Prostate gland (tissue), 2 donors: ENCODE data around the gene KITLG.

Experiments
- CTCF ChIP-seq, 4 experiments: fragments of 200-600 bp in 2 of 4; fragments of 450-650 bp in 2 of 4; sonication (generic) in 2 of 4; IDR thresholded peaks; 1 replicate in 3 of 4; 2 replicates in 1 of 4; pipeline ENCODE4 v1.5.1; 2016 to 2019; ENCODE audit warnings: antibody characterized with exemption in 4 of 4, mild to moderate bottlenecking in 2 of 4, moderate library complexity in 2 of 4
- POLR2A ChIP-seq: fragments of 450-650 bp; IDR thresholded peaks from one replicate; pipeline ENCODE4 v1.6.1; 2016; ENCODE audit warnings: antibody characterized with exemption, mild to moderate bottlenecking
- POLR2AphosphoS5 ChIP-seq: sonication (generic); formaldehyde crosslinking; IDR thresholded peaks from one replicate; pipeline ENCODE4 v1.6.1; 2017; ENCODE audit warnings: antibody characterized with exemption

- no peak for TF ChIP-seq CTCF (IDR thresholded peaks at IDR 0.05)
- no peak for TF ChIP-seq POLR2AphosphoS5
- TF ChIP-seq POLR2A, result no peak
Observed at GRCh38 chr12:88556213-88556774, 24.0 kb downstream of the KITLG start.
